ENCODE measurements around the gene C1QTNF6. TPM values are rescaled to one million over a fixed set of nuclear protein-coding genes. Genes with fewer than 3 reads are reported as not detected.
A peak's percentile ranks its signal among the peaks of the same experiment; 100 is the strongest.

Gene C1QTNF6
- total RNA-seq, 1 donor from 2014 or later, result 8.2 TPM

GRCh38 chr22:37194750-37195149, 6.7 kb upstream of the C1QTNF6 start:
- no peak for ATAC-seq (ENCODE audit: low read depth)
- peaks cover 3% of the 10 kb centered on the region for H3K36me3 Mint-ChIP-seq (ENCODE audit: low read depth)
- H3K4me3 Mint-ChIP-seq, result no peak overlapping the region
- intact Hi-C loops (cut with micrococcal nuclease), result loop anchor here (10.0 kb wide), 2 partner anchors 260 to 650 kb away; no protein-coding TSS in a partner anchor
- no peak for TF ChIP-seq CTCF (IDR thresholded peaks at IDR 0.05)
- DNase-seq, result no peak
- CTCF ChIA-PET, result no interaction called here
- H3K27ac Mint-ChIP-seq, result no peak overlapping the region
- POLR2A ChIA-PET, result no interaction called here
- H3K9me3 Mint-ChIP-seq, result no peaks in the 10 kb centered on the region
- no peaks in the 10 kb centered on the region for H3K27me3 Mint-ChIP-seq
- peaks cover 24% of the 10 kb centered on the region for H3K4me1 Mint-ChIP-seq

GRCh38 chr22:37193629-37194191, 5.7 kb upstream of the C1QTNF6 start:
- H3K4me3 Mint-ChIP-seq, result no peak overlapping the region
- ChIA-PET CTCF (interaction anchor here (0.6 to 1.2 kb wide), 3 partner anchors 66 to 71 kb away, joined by 3 read pairs; no protein-coding TSS in a partner anchor), POLR2A (no interaction called here)
- intact Hi-C loops (cut with micrococcal nuclease), result loop anchor here (10.0 kb wide), 2 partner anchors 261 to 649 kb away; no protein-coding TSS in a partner anchor
- no peak for TF ChIP-seq CTCF (IDR thresholded peaks at IDR 0.05)
- no peak for ATAC-seq (ENCODE audit: low read depth)
- H3K27me3 Mint-ChIP-seq, result no peaks in the 10 kb centered on the region
- H3K9me3 Mint-ChIP-seq, result no peaks in the 10 kb centered on the region
- H3K27ac Mint-ChIP-seq, result peak overlapping the region; percentile 31
- peaks cover 17% of the 10 kb centered on the region for H3K4me1 Mint-ChIP-seq
- DNase-seq, result no peak
- peaks cover 7% of the 10 kb centered on the region for H3K36me3 Mint-ChIP-seq (ENCODE audit: low read depth)

- DNase-seq (no peak), ATAC-seq (ENCODE audit: low read depth) (no peak)
- Mint-ChIP-seq H3K27me3 (no peaks in the 10 kb centered on the region), H3K36me3 (ENCODE audit: low read depth) (peaks cover 7% of the 10 kb centered on the region), H3K9me3 (no peaks in the 10 kb centered on the region), H3K4me1 (peaks cover 11% of the 10 kb centered on the region), H3K4me3 (no peak overlapping the region), H3K27ac (no peak overlapping the region)
- intact Hi-C loops (cut with micrococcal nuclease), result loop anchor here (10.0 kb wide), 2 partner anchors 262 to 648 kb away; no protein-coding TSS in a partner anchor
- POLR2A ChIA-PET, result no interaction called here
- CTCF ChIA-PET, result interaction anchor here (1.0 to 1.6 kb wide), 3 partner anchors 66 to 68 kb away, joined by 3 to 4 read pairs (median 3); no protein-coding TSS in a partner anchor
- TF ChIP-seq CTCF (IDR thresholded peaks at IDR 0.05), result no peak
Observed at GRCh38 chr22:37192741-37193140, 4.7 kb upstream of the C1QTNF6 start.

GRCh38 chr22:37192204-37192603, 4.2 kb upstream of the C1QTNF6 start:
- DNase-seq (no peak), ATAC-seq (ENCODE audit: low read depth) (no peak)
- H3K4me3 Mint-ChIP-seq, result no peak overlapping the region
- peaks cover 8% of the 10 kb centered on the region for H3K4me1 Mint-ChIP-seq
- intact Hi-C loops (cut with micrococcal nuclease), result loop anchor here (10.0 kb wide), 2 partner anchors 263 to 647 kb away; no protein-coding TSS in a partner anchor
- peaks cover 7% of the 10 kb centered on the region for H3K36me3 Mint-ChIP-seq (ENCODE audit: low read depth)
- ChIA-PET CTCF (interaction anchor here (1.6 kb wide), 1 partner anchor 69 kb away, joined by 4 read pairs; no protein-coding TSS in a partner anchor), POLR2A (no interaction called here)
- no peak overlapping the region for H3K27ac Mint-ChIP-seq
- no peaks in the 10 kb centered on the region for H3K27me3 Mint-ChIP-seq
- TF ChIP-seq CTCF (IDR thresholded peaks at IDR 0.05), result no peak
- no peaks in the 10 kb centered on the region for H3K9me3 Mint-ChIP-seq

GRCh38 chr22:37190262-37190780, 2.3 kb upstream of the C1QTNF6 start:
- intact Hi-C loops (cut with micrococcal nuclease), result loop anchor here (10.0 kb wide), 2 partner anchors 264 to 646 kb away; no protein-coding TSS in a partner anchor
- Mint-ChIP-seq H3K4me3 (no peak overlapping the region), H3K9me3 (no peaks in the 10 kb centered on the region), H3K4me1 (peaks cover 17% of the 10 kb centered on the region), H3K36me3 (ENCODE audit: low read depth) (peaks cover 7% of the 10 kb centered on the region), H3K27ac (no peak overlapping the region), H3K27me3 (no peaks in the 10 kb centered on the region)
- ATAC-seq (ENCODE audit: low read depth) (no peak), DNase-seq (no peak)
- TF ChIP-seq CTCF (IDR thresholded peaks at IDR 0.05), result no peak
- CTCF ChIA-PET, result no interaction called here
- POLR2A ChIA-PET, result no interaction called here
